ENCODE measurements around the gene ACSL5.

ACSL5 gene

DNA sequence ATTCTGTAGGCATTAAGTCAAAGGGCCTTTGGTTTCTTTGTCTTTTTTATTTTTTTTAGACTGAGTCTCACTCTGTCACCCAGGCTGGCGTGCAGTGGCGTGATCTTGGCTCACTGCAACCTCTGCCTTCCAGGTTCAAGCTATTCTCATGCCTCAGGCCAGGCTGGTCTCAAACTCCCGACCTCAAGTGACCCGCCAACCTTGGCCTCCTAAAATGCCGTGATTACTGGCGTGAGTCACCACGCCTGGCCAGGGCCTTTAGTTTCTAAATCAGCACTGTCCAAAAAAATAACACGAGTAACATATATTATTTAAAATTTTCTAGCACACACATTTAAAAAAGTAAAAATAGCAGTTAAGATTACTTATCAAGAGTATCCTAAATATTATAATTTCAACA is 11.1 kb upstream of the ACSL5 start:
- Histone ChIP-seq H3K4me2 (ENCODE audit: low read length) (no peak overlapping the region), H2AFZ (ENCODE audit: low read length) (no peak overlapping the region), H3K27me3 (ENCODE audit: insufficient read depth, low read length) (peaks cover 3% of the 10 kb centered on the region; the same call in 1 of the 2 replicates), H3K4me3 (ENCODE audit: low read depth, low read length, poor library complexity, severe bottlenecking) (no peak overlapping the region), H3K27ac (ENCODE audit: low read depth, low read length, poor library complexity, severe bottlenecking) (no peak overlapping the region), H4K20me1 (ENCODE audit: insufficient read depth, low read length) (no peaks in the 10 kb centered on the region), H3K4me1 (ENCODE audit: insufficient read depth, low read length, severe bottlenecking) (no peaks in the 10 kb centered on the region), H3K79me2 (ENCODE audit: insufficient read depth, low read length) (no peaks in the 10 kb centered on the region), H3K9me3 (ENCODE audit: low read length) (no peaks in the 10 kb centered on the region), H3K36me3 (ENCODE audit: insufficient read depth, low read length) (no peaks in the 10 kb centered on the region), H3F3A (ENCODE audit: insufficient read depth, low read length) (no peaks in the 10 kb centered on the region), H3K9ac (ENCODE audit: low read length) (no peak overlapping the region), H3K9me2 (ENCODE audit: low read depth, low read length) (no peaks in the 10 kb centered on the region)
- TF ChIP-seq CTCF (IDR thresholded peaks at IDR 0.05; ENCODE audit: low read length) (no peak), EZH2 (IDR thresholded peaks at IDR 0.05; ENCODE audit: borderline replicate concordance, low read length) (no peak)

GRCh38 chr10:112363696-112364688 is 9.9 kb upstream of the ACSL5 start:
- Histone ChIP-seq H3K4me2 (ENCODE audit: low read length) (no peak overlapping the region), H3K4me1 (ENCODE audit: insufficient read depth, low read length, severe bottlenecking) (no peaks in the 10 kb centered on the region), H3F3A (ENCODE audit: insufficient read depth, low read length) (no peaks in the 10 kb centered on the region), H3K4me3 (ENCODE audit: low read depth, low read length, poor library complexity, severe bottlenecking) (no peak overlapping the region), H3K79me2 (ENCODE audit: insufficient read depth, low read length) (no peaks in the 10 kb centered on the region), H3K36me3 (ENCODE audit: insufficient read depth, low read length) (no peaks in the 10 kb centered on the region), H3K27ac (ENCODE audit: low read depth, low read length, poor library complexity, severe bottlenecking) (no peak overlapping the region), H3K27me3 (ENCODE audit: insufficient read depth, low read length) (peaks cover 3% of the 10 kb centered on the region; the same call in 1 of the 2 replicates), H2AFZ (ENCODE audit: low read length) (no peak overlapping the region), H3K9me2 (ENCODE audit: low read depth, low read length) (no peaks in the 10 kb centered on the region), H4K20me1 (ENCODE audit: insufficient read depth, low read length) (no peaks in the 10 kb centered on the region), H3K9ac (ENCODE audit: low read length) (no peak overlapping the region), H3K9me3 (ENCODE audit: low read length) (no peaks in the 10 kb centered on the region)
- no peak for TF ChIP-seq EZH2 (IDR thresholded peaks at IDR 0.05; ENCODE audit: borderline replicate concordance, low read length)
- TF ChIP-seq CTCF (IDR thresholded peaks at IDR 0.05; ENCODE audit: low read length) = no peak

- peaks cover 3% of the 10 kb centered on the region; the same call in 1 of the 2 replicates for H3K27me3 ChIP-seq (ENCODE audit: insufficient read depth, low read length)
- H3K36me3 ChIP-seq (ENCODE audit: insufficient read depth, low read length) = no peaks in the 10 kb centered on the region
- H3F3A ChIP-seq (ENCODE audit: insufficient read depth, low read length) = no peaks in the 10 kb centered on the region
- no peak overlapping the region for H3K4me3 ChIP-seq (ENCODE audit: low read depth, low read length, poor library complexity, severe bottlenecking)
- H3K9ac ChIP-seq (ENCODE audit: low read length) = no peak overlapping the region
- H3K4me2 ChIP-seq (ENCODE audit: low read length) = no peak overlapping the region
- H3K9me2 ChIP-seq (ENCODE audit: low read depth, low read length) = no peaks in the 10 kb centered on the region
- H3K79me2 ChIP-seq (ENCODE audit: insufficient read depth, low read length) = no peaks in the 10 kb centered on the region
- H4K20me1 ChIP-seq (ENCODE audit: insufficient read depth, low read length) = no peaks in the 10 kb centered on the region
- no peak overlapping the region for H2AFZ ChIP-seq (ENCODE audit: low read length)
- no peak overlapping the region for H3K27ac ChIP-seq (ENCODE audit: low read depth, low read length, poor library complexity, severe bottlenecking)
- no peaks in the 10 kb centered on the region for H3K9me3 ChIP-seq (ENCODE audit: low read length)
- no peak for TF ChIP-seq EZH2 (IDR thresholded peaks at IDR 0.05; ENCODE audit: borderline replicate concordance, low read length)
- no peak for TF ChIP-seq CTCF (IDR thresholded peaks at IDR 0.05; ENCODE audit: low read length)
- H3K4me1 ChIP-seq (ENCODE audit: insufficient read depth, low read length, severe bottlenecking) = no peaks in the 10 kb centered on the region
These were observed 8.9 kb upstream of the ACSL5 start for GRCh38 chr10:112365014-112365432.

Measured in OCI-LY1 (cell line).